GM23248 (cell line): ENCODE results near the gene SNUPN. TPM values are rescaled to one million over a fixed set of nuclear protein-coding genes. Genes with fewer than 3 reads are reported as not detected.
A peak's percentile ranks its signal among the peaks of the same experiment; 100 is the strongest.

ENCODE experiments used
- DNase-seq: peaks from one replicate; pipeline ENCODE4 v3.0.0-alpha.2; 2015
- H2AFZ ChIP-seq: fragments of 200-600 bp; sonication (generic); 2 replicates; pipeline ENCODE4 v1.6.1; 2016; ENCODE audit warnings: antibody characterized with exemption
- H3F3A ChIP-seq: fragments of 200-600 bp; sonication (generic); 2 replicates; pipeline ENCODE4 v1.6.1; 2016; ENCODE audit warnings: mild to moderate bottlenecking, antibody characterized with exemption, mixed run types; ENCODE audit not compliant: insufficient read depth
- H3K27ac ChIP-seq: fragments of 200-600 bp; sonication (generic); 2 replicates; pipeline ENCODE4 v1.5.1; 2016; ENCODE audit warnings: mild to moderate bottlenecking
- H3K27me3 ChIP-seq: fragments of 200-600 bp; sonication (generic); replicated peaks from 2 replicates; pipeline ENCODE4 v1.6.1; 2016; ENCODE audit warnings: mild to moderate bottlenecking; ENCODE audit not compliant: insufficient read depth
- H3K36me3 ChIP-seq: fragments of 200-600 bp; sonication (generic); 2 replicates; pipeline ENCODE4 v1.6.1; 2016; ENCODE audit warnings: low read depth, mild to moderate bottlenecking
- H3K4me1 ChIP-seq: fragments of 200-600 bp; sonication (generic); 2 replicates; pipeline ENCODE4 v1.6.1; 2016; ENCODE audit warnings: mild to moderate bottlenecking; ENCODE audit not compliant: insufficient read depth
- H3K4me2 ChIP-seq: fragments of 200-600 bp; sonication (generic); one replicate; pipeline ENCODE4 v1.6.1; 2016; ENCODE audit warnings: mild to moderate bottlenecking; ENCODE audit not compliant: unreplicated experiment
- H3K4me3 ChIP-seq: fragments of 200-600 bp; sonication (generic); 2 replicates; pipeline ENCODE4 v1.5.1; 2016; ENCODE audit warnings: mild to moderate bottlenecking
- H3K79me2 ChIP-seq: fragments of 200-600 bp; sonication (generic); 2 replicates; pipeline ENCODE4 v1.6.1; 2016; ENCODE audit warnings: mild to moderate bottlenecking; ENCODE audit not compliant: insufficient read depth
- H3K9ac ChIP-seq: fragments of 200-600 bp; sonication (generic); 2 replicates; pipeline ENCODE4 v1.6.1; 2016; ENCODE audit warnings: mild to moderate bottlenecking
- H3K9me2 ChIP-seq: fragments of 200-600 bp; sonication (generic); 2 replicates; pipeline ENCODE4 v1.6.1; 2016; ENCODE audit warnings: mixed run types, mild to moderate bottlenecking, moderate library complexity; ENCODE audit not compliant: insufficient read depth
- H3K9me3 ChIP-seq: fragments of 200-600 bp; sonication (generic); one replicate; pipeline ENCODE4 v1.6.1; 2017; ENCODE audit warnings: low read depth
- H4K20me1 ChIP-seq: fragments of 200-600 bp; sonication (generic); 2 replicates; pipeline ENCODE4 v1.6.0; 2016; ENCODE audit not compliant: insufficient read depth
- EZH2 ChIP-seq: fragments of 200-600 bp; sonication (generic); IDR thresholded peaks from 2 replicates; pipeline ENCODE4 v1.6.1; 2018; ENCODE audit warnings: antibody characterized with exemption, mild to moderate bottlenecking; ENCODE audit not compliant: insufficient read depth, poor library complexity, severe bottlenecking
- EZH2phosphoT487 ChIP-seq: fragments of 200-600 bp; sonication (generic); IDR thresholded peaks from 2 replicates; pipeline ENCODE4 v1.6.1; 2018; ENCODE audit warnings: antibody characterized with exemption, moderate library complexity, mild to moderate bottlenecking, low read depth; ENCODE audit not compliant: insufficient read depth
- WGBS, 2 experiments: methylation state at CpG; one replicate each; pipeline ENCODE4 v1.1.6; 2015 to 2017; ENCODE audit warnings: low lambda C conversion rate in 2 of 2, low coverage in 1 of 2; ENCODE audit errors: missing lambda C conversion rate in 2 of 2; 5-methylcytosine and 5-hydroxymethylcytosine counted together
- in situ Hi-C: fragments of 300-500 bp; cut with MboI; formaldehyde crosslinking; loops from 2 replicates; pipeline ENCODE4 v1.15.0; 2020
- polyA plus RNA-seq: library from polyadenylated mRNA; unstranded; fragments of >200 nt; fragmentation: Nextera tagmentation; extraction: Ambion mirVana; gene quantifications from 2 replicates; pipeline ENCODE4 v1.2.1, GENCODE V29; 2016
- total RNA-seq: library from RNA; depleted of rRNA; stranded (reverse); fragments of >200 nt; shearing (Covaris generic); gene quantifications from 2 replicates; pipeline ENCODE4 v1.2.3, GENCODE V29; 2014

Gene SNUPN
- total and polyA plus RNA-seq, 2 experiments from 2014 or later: 33.5 to 38.0 TPM

GRCh38 chr15:75599401-75599800 is 26.1 kb downstream of the SNUPN start:
- Histone ChIP-seq H3K36me3 (peaks cover 33% of the 10 kb centered on the region), H3K4me2 (no peak overlapping the region), H3K9me2 (no peaks in the 10 kb centered on the region), H2AFZ (no peak overlapping the region), H3K9me3 (no peaks in the 10 kb centered on the region), H3F3A (no peaks in the 10 kb centered on the region), H3K27ac (no peak overlapping the region), H3K79me2 (no peaks in the 10 kb centered on the region; the same call in 1 of the 2 replicates), H3K27me3 (no peaks in the 10 kb centered on the region), H3K4me1 (no peaks in the 10 kb centered on the region), H3K4me3 (no peak overlapping the region), H4K20me1 (no peaks in the 10 kb centered on the region), H3K9ac (no peak overlapping the region)
- 73 to 84% methylated on average over 2 of the region's 2 CpGs for WGBS, 2 experiments
- in situ Hi-C loops: no loop called here
- no peak for DNase-seq
- no peak for TF ChIP-seq EZH2phosphoT487
- no peak for TF ChIP-seq EZH2

GRCh38 chr15:75598361-75598760 is 27.2 kb downstream of the SNUPN start:
- H3K4me2 ChIP-seq: no peak overlapping the region
- in situ Hi-C loops: no loop called here

GRCh38 chr15:75597667-75598341 is 27.7 kb downstream of the SNUPN start:
- no peaks in the 10 kb centered on the region for H3K9me2 ChIP-seq
- H2AFZ ChIP-seq: no peak overlapping the region
- no peak overlapping the region for H3K4me3 ChIP-seq
- in situ Hi-C loops: no loop called here
- TF ChIP-seq EZH2phosphoT487 (no peak), EZH2 (no peak)
- DNase-seq: peak; percentile 50
- H3K4me2 ChIP-seq: no peak overlapping the region
- no peak overlapping the region for H3K27ac ChIP-seq
- H3K27me3 ChIP-seq: no peaks in the 10 kb centered on the region
- no peaks in the 10 kb centered on the region for H4K20me1 ChIP-seq
- no peaks in the 10 kb centered on the region for H3K4me1 ChIP-seq
- WGBS, 2 experiments: 84 to 87% methylated on average over 3 of the region's 3 CpGs
- H3K9ac ChIP-seq: no peak overlapping the region
- H3K79me2 ChIP-seq: no peaks in the 10 kb centered on the region; the same call in 1 of the 2 replicates
- H3F3A ChIP-seq: no peaks in the 10 kb centered on the region
- peaks cover 26% of the 10 kb centered on the region for H3K36me3 ChIP-seq
- no peaks in the 10 kb centered on the region for H3K9me3 ChIP-seq

More at GRCh38 chr15:75598361-75598760, 27.2 kb downstream of the SNUPN start:
- H2AFZ ChIP-seq: no peak overlapping the region
- no peaks in the 10 kb centered on the region; the same call in 1 of the 2 replicates for H3K79me2 ChIP-seq
- H3K36me3 ChIP-seq: peaks cover 26% of the 10 kb centered on the region
- DNase-seq: no peak
- no peak overlapping the region for H3K9ac ChIP-seq
- no peaks in the 10 kb centered on the region for H3K9me2 ChIP-seq
- WGBS, 2 experiments: 98 to 100% methylated on average over 4 of the region's 4 CpGs
- H3K4me3 ChIP-seq: no peak overlapping the region
- H3K4me1 ChIP-seq: no peaks in the 10 kb centered on the region
- no peak overlapping the region for H3K27ac ChIP-seq
- H3K27me3 ChIP-seq: no peaks in the 10 kb centered on the region
- H4K20me1 ChIP-seq: no peaks in the 10 kb centered on the region
- H3F3A ChIP-seq: no peaks in the 10 kb centered on the region
- no peaks in the 10 kb centered on the region for H3K9me3 ChIP-seq
- TF ChIP-seq EZH2 (no peak), EZH2phosphoT487 (no peak)

GRCh38 chr15:75596703-75597345 is 28.7 kb downstream of the SNUPN start:
- Histone ChIP-seq H3K9me2 (no peaks in the 10 kb centered on the region), H3K4me1 (no peaks in the 10 kb centered on the region), H2AFZ (no peak overlapping the region), H3F3A (no peaks in the 10 kb centered on the region), H3K36me3 (peaks cover 26% of the 10 kb centered on the region), H3K4me2 (no peak overlapping the region), H4K20me1 (no peaks in the 10 kb centered on the region), H3K4me3 (no peak overlapping the region), H3K9ac (no peak overlapping the region), H3K27me3 (no peaks in the 10 kb centered on the region), H3K79me2 (no peaks in the 10 kb centered on the region; the same call in 1 of the 2 replicates), H3K27ac (no peak overlapping the region), H3K9me3 (no peaks in the 10 kb centered on the region)
- WGBS, 2 experiments: 95 to 97% methylated on average over 3 of the region's 3 CpGs
- TF ChIP-seq EZH2phosphoT487: no peak
- no peak for TF ChIP-seq EZH2
- in situ Hi-C loops: no loop called here
- no peak for DNase-seq
